Omental fat pad (tissue), 4 donors: ENCODE results near the gene TLCD1. TPM values are rescaled to one million over a fixed set of nuclear protein-coding genes. Genes with fewer than 3 reads are reported as not detected.

Source experiments
- ATAC-seq: fragments of 150-250 bp; one replicate; pipeline ENCODE4 v1.9.1; 2016; ENCODE audit warnings: mild to moderate bottlenecking, moderate library complexity; ENCODE audit not compliant: low FRiP score
- DNase-seq: peaks from one replicate; pipeline ENCODE4 v3.0.0-alpha.2; 2019; ENCODE audit warnings: low spot score
- CTCF ChIP-seq, 3 donors: fragments of 450-650 bp; IDR thresholded peaks; one replicate each; pipeline ENCODE4 v1.5.1; 2016 to 2017; ENCODE audit warnings: antibody characterized with exemption in 3 of 3, mild to moderate bottlenecking in 3 of 3, moderate library complexity in 2 of 3
- total RNA-seq, 4 donors: library from RNA; depleted of rRNA; stranded (reverse); fragments of >200 nt; gene quantifications; one replicate each; pipeline ENCODE4 v1.1.0, GENCODE V29; 2016

TLCD1 gene
- total RNA-seq, 4 donors from 2014 or later: 2.1 to 5.2 (median 3.6) TPM; not detected in 1

GRCh38 chr17:28700830-28701492 is 25.1 kb downstream of the TLCD1 start:
- DNase-seq (no peak), ATAC-seq (no peak)
- no peak for TF ChIP-seq CTCF (IDR thresholded peaks at IDR 0.05)

- DNase-seq (no peak), ATAC-seq (no peak)
- TF ChIP-seq CTCF (IDR thresholded peaks at IDR 0.05): no peak
Observed at GRCh38 chr17:28700278-28700677, 25.8 kb downstream of the TLCD1 start.

GRCh38 chr17:28698253-28698941 is 27.6 kb downstream of the TLCD1 start:
- DNase-seq (no peak), ATAC-seq (no peak)
- TF ChIP-seq CTCF (IDR thresholded peaks at IDR 0.05): no peak

- ATAC-seq: no peak
- DNase-seq: no peak
- no peak for TF ChIP-seq CTCF (IDR thresholded peaks at IDR 0.05)
Observed at GRCh38 chr17:28693869-28694268, 32.2 kb downstream of the TLCD1 start.

- TF ChIP-seq CTCF (IDR thresholded peaks at IDR 0.05): no peak
- DNase-seq (no peak), ATAC-seq (no peak)
Observed at GRCh38 chr17:28689011-28689410, 37.0 kb downstream of the TLCD1 start.

- TF ChIP-seq CTCF (IDR thresholded peaks at IDR 0.05): no peak
- ATAC-seq (no peak), DNase-seq (no peak)
Observed at GRCh38 chr17:28688481-28688880, 37.6 kb downstream of the TLCD1 start.

GRCh38 chr17:28686296-28686695 is 39.7 kb downstream of the TLCD1 start:
- TF ChIP-seq CTCF (IDR thresholded peaks at IDR 0.05): no peak
- no peak for DNase-seq
- no peak for ATAC-seq
